HG03565 (cell line): Measurements from ENCODE around the gene PTPN13.
"Not testable (repeated sequence)": the region's sequence is repeated elsewhere in the genome, so short reads cannot be mapped to it uniquely, and the experiment has no call there.

Experiments
- ATAC-seq: cut with Tn5 transposase; IDR thresholded peaks from one replicate; pipeline ENCODE4 v1.9.1; 2021; ENCODE audit warnings: mild to moderate bottlenecking, moderate library complexity; ENCODE audit not compliant: unreplicated experiment

PTPN13 gene

GRCh38 chr4:86688026-86688425 is 93.9 kb downstream of the PTPN13 start:
- no peak for ATAC-seq

DNA sequence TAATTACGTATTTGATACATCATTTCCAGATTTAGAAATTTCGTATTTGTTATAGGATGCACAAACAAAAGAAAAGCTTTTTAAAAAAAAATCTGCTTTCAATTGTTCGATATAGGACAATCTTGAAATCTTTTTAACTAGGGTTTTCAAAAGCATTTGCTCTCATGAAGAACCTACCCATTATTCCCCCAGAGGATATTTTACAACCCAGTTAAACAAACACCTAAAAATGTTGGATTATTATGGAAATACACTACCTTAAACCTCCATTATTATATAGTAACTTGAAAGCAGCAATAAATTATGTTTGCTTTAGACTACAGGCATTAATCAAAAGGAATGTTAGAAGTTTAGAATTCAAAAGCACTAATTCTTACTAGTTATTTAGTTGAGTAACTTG is 110.5 kb downstream of the PTPN13 start:
- no peak for ATAC-seq

DNA sequence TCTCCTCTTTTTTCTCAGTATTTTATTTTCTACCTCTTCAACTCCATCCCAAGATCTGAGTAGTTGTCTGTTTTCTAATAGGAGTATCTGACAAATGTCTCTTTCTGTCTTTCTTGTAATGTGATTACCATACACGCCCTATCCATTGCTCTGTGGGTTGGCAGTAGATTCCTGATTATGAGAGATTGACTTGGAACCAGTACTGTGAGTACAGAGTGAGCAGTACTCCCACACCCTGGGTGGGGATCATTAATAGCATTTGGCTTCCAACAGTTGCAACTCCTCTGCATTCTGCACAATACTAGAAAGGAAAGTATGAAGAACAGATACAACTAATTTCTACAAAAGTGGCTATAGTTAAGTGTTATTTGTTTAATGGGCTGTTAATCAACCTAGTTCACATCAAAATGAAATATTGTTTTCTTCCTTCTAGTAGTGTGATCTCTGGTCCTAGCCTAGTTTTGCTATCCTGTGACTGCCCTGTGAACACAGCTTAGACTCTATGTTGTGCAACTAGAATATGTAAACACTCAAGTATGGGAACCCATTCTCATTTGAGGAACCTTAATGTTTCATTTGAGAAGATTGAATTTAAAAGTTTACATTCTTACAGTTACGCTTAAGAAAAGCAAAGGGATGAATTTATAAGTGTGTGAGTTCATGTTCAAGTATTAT is 112.9 kb downstream of the PTPN13 start:
- ATAC-seq = no peak

GRCh38 chr4:86717651-86718050 is 123.5 kb downstream of the PTPN13 start:
- no peak for ATAC-seq

DNA sequence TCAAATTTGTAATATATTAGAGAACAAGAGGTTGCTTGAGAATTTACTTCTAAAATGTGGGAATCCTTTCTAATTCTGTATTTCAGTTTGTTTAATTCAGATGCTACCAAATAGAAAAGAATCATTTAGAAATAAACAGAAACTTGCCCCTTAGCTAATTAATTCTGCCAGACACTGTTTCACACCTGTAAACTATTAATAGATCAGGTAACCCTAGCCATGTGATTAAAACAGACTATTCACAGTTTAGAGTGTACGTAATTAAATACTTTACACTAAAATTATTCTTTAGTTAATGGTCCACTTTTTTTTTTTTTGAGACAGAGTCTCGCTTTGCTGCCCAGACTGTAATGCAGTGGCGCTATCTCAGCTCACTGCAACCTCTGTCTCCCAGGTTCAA is 124.0 kb downstream of the PTPN13 start:
- ATAC-seq = no peak

- ATAC-seq = not testable (repeated sequence)
Measured at GRCh38 chr4:86719149-86719548, 125.0 kb downstream of the PTPN13 start.

- no peak for ATAC-seq
Measured at GRCh38 chr4:86720508-86721068, 126.5 kb downstream of the PTPN13 start.

- ATAC-seq = no peak
Measured at GRCh38 chr4:86721412-86721811, 127.3 kb downstream of the PTPN13 start.

DNA sequence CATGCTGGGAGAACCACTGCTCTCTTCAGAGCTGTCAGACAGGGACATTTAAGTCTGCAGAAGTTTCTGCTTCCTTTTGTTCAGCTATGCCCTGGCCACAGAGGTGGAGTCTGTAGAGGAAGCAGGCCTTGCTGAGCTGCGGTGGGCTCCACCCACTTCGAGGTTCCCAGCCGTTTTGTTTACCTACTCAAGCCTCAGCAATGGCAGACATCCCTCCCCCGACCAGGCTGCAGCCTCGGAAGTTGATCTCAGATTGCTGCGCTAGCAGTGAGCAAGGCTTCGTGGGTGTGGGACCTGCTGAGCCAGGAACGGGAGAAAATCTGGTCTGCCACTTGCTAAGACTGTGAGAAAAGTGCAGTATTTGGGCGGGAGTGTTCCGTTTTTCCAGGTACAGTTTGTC is 136.2 kb downstream of the PTPN13 start:
- ATAC-seq = no peak

DNA sequence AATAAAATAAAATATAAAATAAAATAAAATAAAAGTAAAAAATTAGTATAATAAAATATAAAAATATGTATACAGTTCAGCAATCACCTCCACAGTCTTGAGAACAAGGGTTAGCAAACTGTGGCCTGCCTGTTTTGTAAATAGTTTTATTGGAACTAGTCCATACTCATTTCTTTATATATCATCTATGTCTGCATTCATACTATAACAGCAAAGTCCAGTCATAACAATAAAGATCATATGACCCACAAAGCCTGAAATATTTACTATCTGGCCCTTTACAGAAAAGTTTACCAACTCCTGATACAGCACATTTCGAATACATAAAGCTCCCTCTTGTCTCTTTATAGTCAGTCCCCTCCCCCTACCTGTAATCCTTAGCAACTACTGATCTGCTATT is 143.1 kb downstream of the PTPN13 start:
- ATAC-seq = no peak

- no peak for ATAC-seq
Measured at GRCh38 chr4:86741846-86742245, 147.7 kb downstream of the PTPN13 start.

DNA sequence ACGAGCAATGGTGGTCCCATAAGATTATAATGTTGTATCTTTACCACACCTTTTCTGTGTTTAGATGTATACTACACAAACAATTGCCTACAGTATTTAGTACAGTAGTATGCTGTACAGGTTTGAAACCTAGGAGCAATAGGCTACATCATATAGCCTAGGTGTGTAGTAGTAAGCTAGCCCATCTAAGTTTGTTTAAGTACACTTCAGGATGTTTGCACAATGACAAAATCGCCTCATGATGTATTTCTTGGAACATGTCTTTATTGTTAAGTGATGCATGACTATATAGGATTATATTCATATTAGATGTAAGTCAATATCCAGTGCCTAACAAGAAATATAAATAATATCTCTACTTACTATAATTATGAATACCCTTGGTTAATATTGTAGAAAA is 150.5 kb downstream of the PTPN13 start:
- no peak for ATAC-seq

GRCh38 chr4:86749121-86749520 is 155.0 kb downstream of the PTPN13 start:
- no peak for ATAC-seq

DNA sequence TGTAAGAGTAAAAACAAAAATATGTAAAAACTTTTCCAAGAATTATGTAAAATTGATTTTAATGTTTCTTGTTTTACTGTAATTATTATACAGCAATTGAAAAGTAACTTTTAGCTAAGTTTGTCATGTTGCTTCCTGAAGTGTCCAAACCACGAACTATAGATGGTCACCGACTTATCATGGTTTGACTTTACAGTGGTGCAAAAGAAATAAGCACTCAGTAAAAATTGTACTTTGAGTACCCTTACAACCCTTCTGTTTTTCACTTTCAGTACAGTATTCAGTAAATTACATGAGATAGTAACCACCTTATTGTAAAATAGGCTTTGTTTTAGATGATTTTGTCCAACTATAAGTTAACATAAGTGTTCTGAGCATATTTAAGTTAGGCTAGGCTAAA is 161.3 kb downstream of the PTPN13 start:
- no peak for ATAC-seq

GRCh38 chr4:86757468-86757867 is 163.4 kb downstream of the PTPN13 start:
- no peak for ATAC-seq

DNA sequence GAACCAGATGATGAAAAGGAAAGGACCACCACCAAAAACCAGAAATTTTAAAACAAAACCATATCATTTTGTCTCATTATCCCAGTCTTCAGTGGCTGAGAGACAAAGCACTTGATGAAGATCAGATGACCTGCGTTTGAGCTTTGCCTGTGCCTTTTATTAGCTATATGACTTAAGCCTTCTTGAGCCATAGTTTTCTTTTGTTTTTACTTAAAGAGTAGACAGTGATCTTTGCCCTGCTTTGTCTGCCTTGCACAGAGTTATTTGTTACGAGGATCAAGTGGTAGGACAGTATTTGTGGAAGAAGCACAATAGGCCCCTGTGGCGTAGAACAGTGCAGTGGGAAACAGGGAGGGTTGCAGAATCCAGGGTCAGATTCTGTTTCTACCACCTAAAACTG is 165.2 kb downstream of the PTPN13 start:
- ATAC-seq = no peak

DNA sequence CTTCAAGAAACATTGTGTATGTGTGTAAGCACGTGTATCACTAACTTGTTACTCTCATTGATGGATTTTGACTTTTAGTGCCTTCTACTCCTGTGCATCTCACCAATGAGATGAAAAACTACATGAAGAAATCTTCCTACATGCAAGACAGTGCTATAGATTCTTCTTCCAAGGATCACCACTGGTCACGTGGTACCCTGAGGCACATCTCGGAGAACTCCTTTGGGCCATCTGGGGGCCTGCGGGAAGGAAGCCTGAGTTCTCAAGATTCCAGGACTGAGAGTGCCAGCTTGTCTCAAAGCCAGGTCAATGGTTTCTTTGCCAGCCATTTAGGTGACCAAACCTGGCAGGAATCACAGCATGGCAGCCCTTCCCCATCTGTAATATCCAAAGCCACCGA is 168.5 kb downstream of the PTPN13 start:
- ATAC-seq = no peak

- no peak for ATAC-seq
Measured at GRCh38 chr4:86769794-86770193, 175.7 kb downstream of the PTPN13 start.

GRCh38 chr4:86771141-86771540 is 177.0 kb downstream of the PTPN13 start:
- no peak for ATAC-seq

DNA sequence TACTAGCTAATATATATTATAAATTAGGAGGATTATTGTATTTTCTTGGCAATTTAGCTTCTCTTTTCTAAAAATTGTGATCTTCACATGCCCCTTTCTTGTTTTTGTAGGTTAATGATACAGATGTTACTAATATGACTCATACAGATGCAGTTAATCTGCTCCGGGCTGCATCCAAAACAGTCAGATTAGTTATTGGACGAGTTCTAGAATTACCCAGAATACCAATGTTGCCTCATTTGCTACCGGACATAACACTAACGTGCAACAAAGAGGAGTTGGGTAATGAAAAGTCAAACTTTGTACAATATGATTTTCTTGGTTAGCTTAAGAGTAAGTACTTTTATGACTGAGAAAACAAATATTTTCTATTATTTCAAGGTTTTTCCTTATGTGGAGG is 180.9 kb downstream of the PTPN13 start:
- ATAC-seq = no peak

GRCh38 chr4:86778175-86778574 is 184.1 kb downstream of the PTPN13 start:
- ATAC-seq = no peak

DNA sequence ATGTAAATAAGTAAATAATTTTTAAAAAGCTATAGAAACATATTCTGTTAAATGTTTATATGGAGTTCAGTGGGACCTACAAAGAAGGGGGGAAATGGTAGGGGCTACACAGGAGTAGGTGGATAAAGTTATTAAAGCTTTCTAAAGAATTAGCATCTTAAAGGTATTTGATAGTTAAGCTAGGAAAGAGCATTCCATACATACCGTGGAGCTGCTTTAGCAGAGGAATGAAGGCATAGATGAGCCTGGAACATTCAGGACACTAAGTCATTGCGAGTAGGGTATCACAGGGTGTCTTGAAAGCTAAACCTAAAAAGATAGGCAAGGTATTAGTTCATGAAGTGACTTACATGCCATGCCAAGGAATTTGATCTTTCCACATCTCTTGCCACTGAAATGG is 194.7 kb downstream of the PTPN13 start:
- ATAC-seq = no peak

DNA sequence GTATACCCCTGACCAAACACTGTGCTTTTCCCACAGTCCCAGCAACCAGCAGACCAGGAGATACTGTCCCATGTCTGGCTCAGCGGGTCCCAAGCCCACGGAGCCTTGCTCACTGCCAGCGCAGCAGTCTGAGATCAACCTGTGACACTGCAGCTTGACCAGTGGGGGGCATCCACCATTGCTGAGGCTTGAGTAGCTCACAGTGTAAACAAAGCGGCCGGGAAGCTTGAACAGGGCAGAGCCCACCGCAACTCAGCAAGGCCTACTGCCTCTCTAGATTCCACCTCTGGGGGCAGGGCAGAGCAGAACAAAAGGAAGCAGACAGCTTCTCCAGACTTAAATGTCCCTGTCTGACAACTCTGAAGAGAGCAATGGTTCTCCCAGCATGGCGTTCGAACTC is 197.0 kb downstream of the PTPN13 start:
- ATAC-seq = no peak
